ENCODE results near the gene CASD1.

The CASD1 gene

DNA sequence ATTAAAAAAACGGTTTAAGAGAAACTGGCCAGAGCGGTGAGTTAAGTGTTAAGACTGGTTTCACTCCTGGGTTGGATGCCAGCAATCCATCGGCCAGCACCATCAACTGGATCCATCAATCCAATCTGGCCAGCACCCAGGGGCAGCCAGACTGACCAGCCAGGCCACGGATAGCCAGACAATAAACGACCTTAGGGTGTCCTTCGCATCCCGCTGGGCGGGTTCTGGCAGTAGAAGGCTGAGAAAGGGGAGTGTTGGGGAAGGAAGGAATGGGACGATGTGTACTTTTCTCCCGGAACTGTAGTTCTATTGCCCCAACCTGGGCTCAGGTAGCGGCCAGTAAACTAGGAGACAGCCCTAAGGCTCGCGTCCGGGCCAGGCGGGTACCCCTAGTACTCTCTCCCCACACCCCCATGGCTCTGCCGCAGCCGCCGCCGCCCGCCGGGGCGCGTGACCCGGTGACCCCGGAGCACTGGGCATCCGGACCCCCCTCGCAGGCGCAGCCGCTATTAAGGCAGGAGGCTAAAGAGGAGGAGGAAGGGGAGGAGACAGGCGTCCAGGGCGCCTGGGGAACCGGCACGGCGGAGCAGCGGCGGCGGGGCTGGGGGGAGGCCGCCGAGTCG, at the start of gene CASD1:
CASD1 (plus strand) TSS at position 546 of the 623 bp plus-strand sequence. CDS start 276 bp downstream, outside the sequence.
- DNase-seq (ENCODE audit: low spot score) = peak; percentile 85

GRCh38 chr7:94466516-94466915, 43.1 kb upstream of the CASD1 start:
- no peak for DNase-seq (ENCODE audit: low spot score)

GRCh38 chr7:94471604-94472003, 38.0 kb upstream of the CASD1 start:
- DNase-seq (ENCODE audit: low spot score) = no peak

DNA sequence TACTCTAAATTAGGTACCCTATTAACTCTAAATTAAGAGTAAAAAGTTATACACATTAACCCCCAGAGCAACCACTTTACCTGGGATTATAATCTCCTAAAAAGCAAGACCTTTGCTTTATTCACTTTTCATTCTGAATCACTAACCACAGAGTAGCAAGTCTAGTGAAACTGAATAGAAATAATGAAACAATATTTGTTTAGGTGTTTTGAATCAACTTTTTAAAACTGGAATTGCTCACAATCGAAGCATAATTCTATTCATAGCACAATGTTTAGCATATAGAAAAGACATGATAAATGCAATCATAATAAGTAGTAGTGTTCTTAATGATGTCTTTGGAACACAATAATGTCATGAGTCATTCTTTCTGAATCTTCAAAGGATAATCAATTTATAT, 37.0 kb upstream of the CASD1 start:
- DNase-seq (ENCODE audit: low spot score) = no peak

DNA sequence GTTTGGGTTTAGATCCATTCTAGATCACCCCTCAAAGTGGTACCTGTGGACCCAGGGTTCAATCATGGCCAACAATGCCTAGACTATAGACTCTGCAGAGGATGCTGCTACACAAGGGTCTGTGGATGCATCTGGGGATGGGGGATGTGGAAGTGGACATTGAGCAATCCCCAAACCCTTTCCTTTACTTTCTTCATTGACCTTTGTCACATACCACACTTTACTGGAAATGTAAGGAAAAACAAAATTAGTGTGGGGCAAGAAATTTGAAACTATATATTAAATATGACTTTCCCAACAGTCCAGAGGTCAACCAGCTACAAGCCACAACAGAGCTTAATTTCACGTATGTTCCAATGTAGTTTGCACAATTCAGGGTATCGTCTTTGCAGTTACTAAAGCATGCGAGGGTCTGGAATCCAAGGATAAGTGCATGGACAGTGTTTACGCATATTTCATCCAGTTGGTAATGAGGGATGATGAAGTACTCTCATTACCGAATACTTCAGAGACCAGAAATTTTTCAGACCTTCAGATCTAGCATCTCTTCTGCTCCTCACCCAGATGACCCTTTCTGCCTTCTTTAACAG, 33.3 kb upstream of the CASD1 start:
- DNase-seq (ENCODE audit: low spot score) = no peak

DNA sequence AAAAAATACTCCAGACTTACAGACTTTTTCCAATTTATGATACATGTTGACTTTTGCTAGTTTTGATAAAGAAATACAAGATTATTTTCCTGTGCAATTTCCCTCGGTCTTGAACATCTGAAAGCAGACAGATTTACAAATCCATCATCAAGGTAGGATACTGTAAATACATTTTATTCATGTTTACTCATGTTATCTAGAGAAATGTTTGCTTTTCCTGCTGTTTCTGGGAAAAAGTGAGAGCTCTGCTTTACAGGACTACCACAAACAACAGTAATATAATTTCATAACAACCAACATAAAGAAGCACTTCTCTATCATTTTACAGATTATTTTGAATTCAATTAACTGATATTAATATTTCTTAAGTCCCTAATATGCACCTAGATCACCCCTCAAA, 31.7 kb upstream of the CASD1 start:
- DNase-seq (ENCODE audit: low spot score) = no peak

DNA sequence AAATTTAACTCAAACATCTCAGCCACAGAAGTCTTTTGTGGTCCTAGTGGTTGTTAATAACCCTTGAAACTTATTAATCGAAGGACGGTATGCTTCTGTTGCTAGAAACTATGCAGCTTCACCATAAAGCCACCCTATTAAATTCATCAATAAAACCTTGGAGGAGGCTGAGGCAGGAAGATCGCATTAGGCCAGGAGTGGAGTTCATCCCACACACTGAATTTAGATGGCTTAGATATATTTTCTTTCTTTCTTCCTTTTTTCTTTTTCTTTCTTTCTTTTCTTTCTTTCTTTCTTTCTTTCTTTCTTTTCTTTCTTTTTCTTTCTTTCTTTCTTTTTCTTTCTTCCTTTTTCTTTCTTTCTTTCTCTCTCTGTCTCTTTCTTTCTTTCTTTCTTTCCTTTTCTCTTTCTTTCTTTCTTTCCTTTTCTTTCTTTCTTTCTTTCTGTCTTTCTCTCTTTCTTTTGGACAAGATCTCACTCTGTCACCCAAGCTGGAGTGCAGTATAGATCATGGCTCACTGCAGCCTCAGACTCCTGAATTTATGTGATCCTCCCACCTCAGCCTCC, 30.9 kb upstream of the CASD1 start:
- DNase-seq (ENCODE audit: low spot score) = no peak

GRCh38 chr7:94481279-94481678, 28.3 kb upstream of the CASD1 start:
- DNase-seq (ENCODE audit: low spot score) = no peak

GRCh38 chr7:94482796-94483195, 26.8 kb upstream of the CASD1 start:
- DNase-seq (ENCODE audit: low spot score) = no peak

DNA sequence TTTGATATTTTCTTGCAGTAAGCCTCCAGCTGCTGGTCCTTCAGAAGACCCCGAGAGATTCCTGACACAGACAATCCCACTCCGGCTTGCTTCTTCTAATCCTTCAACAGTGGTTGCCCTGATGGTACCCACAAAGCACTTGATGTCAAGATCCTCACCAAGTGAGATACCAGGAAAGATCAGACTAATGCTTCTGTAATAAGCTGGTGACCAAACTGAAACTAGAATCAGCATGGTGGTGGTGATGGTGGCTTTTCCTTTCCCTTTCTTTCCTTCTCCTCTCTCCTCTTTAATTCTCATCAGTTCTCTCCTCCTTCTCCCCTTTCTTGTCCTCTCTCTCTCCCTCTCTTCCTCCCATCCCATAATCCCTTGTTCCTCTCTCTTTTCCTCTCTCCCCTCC, 25.8 kb upstream of the CASD1 start:
- no peak for DNase-seq (ENCODE audit: low spot score)

- no peak for DNase-seq (ENCODE audit: low spot score)
Observed at GRCh38 chr7:94486216-94486615, 23.4 kb upstream of the CASD1 start.

GRCh38 chr7:94491410-94491809, 18.2 kb upstream of the CASD1 start:
- no peak for DNase-seq (ENCODE audit: low spot score)

DNA sequence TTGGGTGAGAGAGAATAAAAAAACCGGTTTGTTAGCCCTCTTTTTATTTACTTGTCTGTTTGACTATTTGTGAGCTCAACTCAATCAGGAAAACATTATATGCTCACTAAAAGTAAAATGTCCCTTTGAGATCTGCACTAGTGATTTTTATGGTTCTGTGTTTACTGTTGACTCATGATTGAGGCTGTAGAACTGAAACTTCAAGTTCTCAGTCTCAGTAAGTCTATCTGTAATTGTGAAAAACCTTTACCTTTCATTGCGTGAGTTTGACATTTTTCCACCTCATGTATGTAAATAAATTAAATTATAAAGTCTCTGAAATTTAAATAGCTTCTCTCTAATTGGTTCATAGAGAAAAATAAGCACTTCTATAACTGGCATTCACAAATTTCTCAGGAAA, 17.0 kb upstream of the CASD1 start:
- no peak for DNase-seq (ENCODE audit: low spot score)

DNA sequence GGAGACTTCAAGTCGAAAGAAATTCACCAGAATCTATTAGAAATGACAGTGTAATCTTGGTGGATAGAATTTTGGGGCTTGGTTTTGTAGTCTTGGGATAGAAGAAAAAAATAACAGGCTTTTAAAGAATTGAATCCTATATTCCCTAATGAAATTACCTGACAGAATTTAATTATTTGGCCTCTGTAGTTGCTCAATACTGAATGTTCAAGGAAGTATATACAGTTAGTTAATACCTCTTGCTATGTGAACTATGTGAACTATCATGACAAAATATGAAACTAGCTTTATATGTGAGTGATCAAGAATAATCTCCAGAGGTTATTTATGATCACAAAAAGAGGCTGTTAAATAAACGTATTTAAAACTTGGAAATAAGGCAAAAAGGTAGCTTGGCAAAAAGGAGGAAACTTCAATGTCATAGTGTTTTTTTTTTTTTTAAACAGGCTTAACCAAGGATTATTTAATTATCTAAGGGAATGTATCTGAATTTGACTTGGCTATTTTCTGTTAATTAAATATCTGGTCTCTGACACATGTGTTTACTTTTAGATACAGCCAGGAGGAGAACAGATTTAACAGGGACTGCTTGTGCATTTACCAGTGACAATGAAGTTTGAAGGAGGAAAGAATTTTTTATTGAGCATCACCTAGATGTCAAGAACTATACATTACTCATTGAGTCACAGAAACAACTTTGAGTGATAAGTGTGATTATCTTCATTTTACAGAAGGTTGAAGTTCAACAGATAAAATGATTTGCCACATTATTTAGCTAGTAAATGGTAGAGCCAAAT, 11.5 kb upstream of the CASD1 start:
- no peak for DNase-seq (ENCODE audit: low spot score)

DNA sequence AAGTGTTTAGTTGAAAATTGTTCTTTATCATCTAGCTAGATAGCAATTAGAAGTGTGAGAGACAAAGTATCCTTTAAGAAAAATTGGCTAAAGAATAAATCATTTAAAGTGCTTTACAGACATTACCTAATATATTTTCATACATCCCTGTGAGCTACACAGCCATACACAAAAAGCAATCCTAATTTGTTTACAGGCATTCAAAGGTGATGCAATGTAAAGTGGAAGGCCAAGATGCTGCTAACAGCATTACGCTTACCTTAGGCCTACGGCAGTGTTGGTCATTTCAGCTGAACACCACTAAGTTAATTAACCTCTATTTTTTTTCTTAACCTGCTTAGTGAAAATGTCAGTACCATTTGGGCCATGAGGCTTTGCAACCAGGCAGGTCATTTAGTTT, 10.7 kb upstream of the CASD1 start:
- DNase-seq (ENCODE audit: low spot score) = no peak

GRCh38 chr7:94507462-94507861, 2.1 kb upstream of the CASD1 start:
- no peak for DNase-seq (ENCODE audit: low spot score)

GRCh38 chr7:94507962-94508361, 1.6 kb upstream of the CASD1 start:
- DNase-seq (ENCODE audit: low spot score) = no peak

DNA sequence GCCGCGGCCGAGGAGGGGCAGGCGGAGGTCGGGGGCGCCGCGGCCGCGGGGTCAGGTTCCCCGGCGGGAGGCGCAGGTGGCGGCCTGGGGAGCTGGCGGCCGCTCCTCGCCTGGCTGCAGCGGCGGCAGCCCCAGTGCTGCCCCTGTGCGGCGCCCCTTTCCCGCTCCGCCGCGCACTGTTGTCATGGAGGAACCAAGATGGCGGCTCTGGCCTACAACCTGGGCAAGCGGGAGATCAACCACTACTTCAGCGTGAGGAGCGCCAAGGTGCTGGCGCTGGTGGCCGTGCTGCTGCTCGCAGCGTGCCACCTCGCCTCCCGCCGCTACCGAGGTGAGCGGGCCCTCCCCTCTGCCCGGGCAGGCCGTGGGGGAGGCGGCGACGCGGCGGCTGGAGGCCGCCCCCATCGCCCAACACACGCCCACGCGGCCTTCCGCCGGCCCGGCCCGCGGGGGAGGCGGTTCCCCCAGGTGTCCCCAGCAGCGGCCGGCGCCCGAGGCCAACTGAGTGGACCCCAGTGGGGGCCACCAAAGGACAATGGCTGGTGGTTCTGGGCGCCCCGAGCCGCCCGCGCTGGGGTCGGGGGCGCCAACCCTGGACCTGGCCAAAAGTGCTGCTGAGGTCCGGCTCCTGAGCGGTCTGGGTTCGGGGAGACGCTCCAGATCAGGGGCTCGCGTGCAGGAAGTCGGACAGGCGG, 425 bp downstream of the CASD1 start:
- peak; percentile 86 for DNase-seq (ENCODE audit: low spot score)

DNA sequence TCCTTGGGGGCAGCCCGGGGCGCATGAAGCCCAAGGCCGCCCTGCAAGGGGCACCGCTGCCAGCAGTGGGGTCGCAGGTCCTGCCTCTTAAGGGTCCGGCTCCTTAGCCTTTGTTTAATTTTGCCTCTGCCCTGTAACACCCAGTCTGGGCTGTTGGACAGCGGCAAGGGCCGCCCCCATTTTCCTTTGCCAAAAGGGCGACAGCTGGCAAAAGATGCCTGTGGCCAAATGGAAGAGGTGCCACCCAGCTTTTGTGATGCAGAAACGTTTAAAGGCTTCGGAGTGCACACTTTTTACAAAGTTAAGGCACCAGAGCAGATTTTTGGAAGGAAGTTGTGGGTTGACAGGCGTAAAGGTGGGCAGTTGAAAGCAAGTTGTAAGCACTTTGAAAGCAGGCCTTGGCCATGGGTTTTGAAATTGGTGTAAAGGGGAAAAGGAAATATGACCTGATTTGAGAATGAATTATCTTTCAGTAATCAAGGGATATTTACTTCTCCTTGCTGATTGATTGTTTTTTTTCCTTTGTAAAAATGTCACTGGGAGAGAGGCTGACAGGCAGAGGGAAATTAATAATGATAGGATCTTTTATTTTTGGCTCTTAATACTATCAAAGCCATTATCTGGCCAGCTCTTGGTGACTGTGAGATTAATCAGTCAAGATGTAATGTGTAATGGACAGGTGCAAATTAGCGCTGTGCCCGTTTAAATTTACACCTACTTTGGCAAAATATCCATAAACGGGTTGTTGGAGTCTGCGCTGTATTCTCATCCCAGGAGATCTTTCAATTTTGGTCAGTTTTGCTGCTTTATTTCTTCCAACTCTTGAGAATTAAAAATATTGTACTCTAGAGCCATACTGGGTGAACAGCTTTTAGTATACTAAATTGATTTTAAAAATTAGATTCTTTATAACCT, 1.2 kb downstream of the CASD1 start:
- peak; percentile 79 for DNase-seq (ENCODE audit: low spot score)

- DNase-seq (ENCODE audit: low spot score) = no peak
Observed at GRCh38 chr7:94511718-94512117, 2.1 kb downstream of the CASD1 start.
